ENCODE data around the gene GSK3B.
"Not testable (repeated sequence)": the region's sequence is repeated elsewhere in the genome, so short reads cannot be mapped to it uniquely, and the experiment has no call there.

Gene GSK3B

GRCh38 chr3:119891944-119892721, 202.1 kb downstream of the GSK3B start:
- TF ChIP-seq FOXK2 (IDR thresholded peaks at IDR 0.05): no peak
- no peak for TF ChIP-seq PKNOX1 (IDR thresholded peaks at IDR 0.05)
- no peak for TF ChIP-seq TARDBP (IDR thresholded peaks at IDR 0.05)
- no peak for TF ChIP-seq CTBP1 (IDR thresholded peaks at IDR 0.05; ENCODE audit: borderline replicate concordance)
- TF ChIP-seq NFRKB (IDR thresholded peaks at IDR 0.05): no peak
- no peak for TF ChIP-seq ZNF384 (IDR thresholded peaks at IDR 0.05)
- no peak for TF ChIP-seq LEF1 (IDR thresholded peaks at IDR 0.05; ENCODE audit: borderline replicate concordance)
- TF ChIP-seq FOXA1 (IDR thresholded peaks at IDR 0.05): no peak
- no peak for TF ChIP-seq ARNT (IDR thresholded peaks at IDR 0.05)
- no peak for TF ChIP-seq BHLHE40 (IDR thresholded peaks at IDR 0.05; ENCODE audit: borderline replicate concordance)
- TF ChIP-seq L3MBTL2 (conservative IDR thresholded peaks at IDR 0.05): no peak
- ChIA-PET CTCF (interaction anchor here (0.6 to 2.8 kb wide), 14 partner anchors 8 to 525 kb away, joined by 3 to 11 read pairs (median 3); no protein-coding TSS in a partner anchor), POLR2A (interaction anchor here (3.2 kb wide), 1 partner anchor 202 kb away, joined by 38 read pairs; the partner anchor contains the start of gene GSK3B)
- DNase-seq (ENCODE audit: extremely low spot score): peak; percentile 57

GRCh38 chr3:119888681-119889080, 205.6 kb downstream of the GSK3B start:
- CTCF ChIA-PET, POLR2A ChIA-PET: not testable (repeated sequence)

DNA sequence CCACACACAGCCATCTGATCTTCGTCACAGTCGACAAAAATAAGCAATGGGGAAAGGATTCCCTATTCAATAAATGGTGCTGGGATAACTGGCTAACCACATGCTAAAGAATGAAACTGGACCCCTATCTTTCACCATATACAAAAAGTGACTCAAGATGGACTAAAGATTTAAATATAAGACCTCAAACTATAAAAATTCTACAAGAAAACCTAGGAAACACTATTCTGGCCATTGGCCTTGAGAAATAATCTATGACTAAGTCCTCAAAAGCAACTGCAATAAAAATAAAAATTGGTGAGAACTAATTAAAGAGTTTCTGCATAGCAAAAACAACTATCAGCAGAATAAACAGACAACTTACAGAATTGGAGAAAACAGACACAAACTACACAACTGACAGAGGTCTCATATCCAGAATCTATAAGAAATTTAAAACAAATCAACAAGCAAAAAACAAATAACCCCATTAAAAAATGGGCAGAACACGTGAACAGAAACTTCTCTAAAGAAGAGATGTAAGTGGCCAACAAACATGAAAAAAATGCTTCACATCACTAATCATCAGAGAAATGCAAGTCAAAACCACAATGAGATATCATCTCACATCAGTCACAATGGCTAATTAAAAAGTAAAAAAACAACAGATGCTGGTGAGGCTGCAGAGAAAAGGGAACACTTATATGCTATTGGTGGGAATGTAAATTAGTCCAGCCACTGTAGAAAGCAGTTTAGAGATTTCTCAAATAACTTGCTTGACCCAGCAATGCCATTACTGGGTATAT, 208.3 kb downstream of the GSK3B start:
- POLR2A ChIA-PET: no interaction called here
- TF ChIP-seq PKNOX1 (IDR thresholded peaks at IDR 0.05): no peak
- no peak for TF ChIP-seq LEF1 (IDR thresholded peaks at IDR 0.05; ENCODE audit: borderline replicate concordance)
- TF ChIP-seq ELF4 (IDR thresholded peaks at IDR 0.05): no peak
- TF ChIP-seq BHLHE40 (IDR thresholded peaks at IDR 0.05; ENCODE audit: borderline replicate concordance): no peak
- TF ChIP-seq FOXA1 (IDR thresholded peaks at IDR 0.05): no peak
- TF ChIP-seq L3MBTL2 (conservative IDR thresholded peaks at IDR 0.05): no peak
- no peak for TF ChIP-seq FOXK2 (IDR thresholded peaks at IDR 0.05)
- TF ChIP-seq FOXM1 (IDR thresholded peaks at IDR 0.05; ENCODE audit: borderline replicate concordance): no peak
- no peak for TF ChIP-seq SUZ12 (IDR thresholded peaks at IDR 0.05)
- no peak for TF ChIP-seq CTBP1 (IDR thresholded peaks at IDR 0.05; ENCODE audit: borderline replicate concordance)
- TF ChIP-seq ARNT (IDR thresholded peaks at IDR 0.05): no peak
- no peak for TF ChIP-seq ZNF384 (IDR thresholded peaks at IDR 0.05)
- DNase-seq (ENCODE audit: extremely low spot score): no peak
- CTCF ChIA-PET: no interaction called here

More at GRCh38 chr3:119888681-119889080, 205.6 kb downstream of the GSK3B start:
- DNase-seq (ENCODE audit: extremely low spot score): not testable (repeated sequence)

DNA sequence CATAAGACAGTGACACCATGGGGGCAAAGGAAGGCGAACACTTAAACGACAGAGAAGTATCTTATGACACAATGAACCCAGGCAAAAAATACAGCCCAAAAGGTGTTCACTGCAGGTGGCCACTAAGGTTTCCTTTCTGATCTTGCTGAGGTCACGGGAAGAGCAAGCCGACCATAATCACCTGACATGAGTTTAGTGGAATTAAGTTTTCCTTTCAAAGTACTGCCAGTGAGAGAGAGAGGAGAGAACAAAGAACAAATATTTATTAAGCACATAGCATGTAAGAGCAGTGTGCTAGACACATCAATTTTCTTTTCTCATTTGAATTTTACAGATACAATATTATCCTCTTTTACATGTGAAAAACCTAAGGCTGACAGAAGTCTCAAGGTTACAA, 210.1 kb downstream of the GSK3B start:
- ChIA-PET POLR2A (no interaction called here), CTCF (interaction anchor here (1.7 kb wide), 1 partner anchor 8 kb away, joined by 6 read pairs; no protein-coding TSS in a partner anchor)
- no peak for TF ChIP-seq NFRKB (IDR thresholded peaks at IDR 0.05)
- TF ChIP-seq SUZ12 (IDR thresholded peaks at IDR 0.05): no peak
- TF ChIP-seq SP1 (IDR thresholded peaks at IDR 0.05): no peak
- TF ChIP-seq TARDBP (IDR thresholded peaks at IDR 0.05): no peak
- no peak for TF ChIP-seq FOXK2 (IDR thresholded peaks at IDR 0.05)
- TF ChIP-seq FOXA1 (IDR thresholded peaks at IDR 0.05): no peak
- no peak for TF ChIP-seq ARNT (IDR thresholded peaks at IDR 0.05)
- TF ChIP-seq HDGF (IDR thresholded peaks at IDR 0.05; ENCODE audit: borderline replicate concordance): no peak
- DNase-seq (ENCODE audit: extremely low spot score): no peak

DNA sequence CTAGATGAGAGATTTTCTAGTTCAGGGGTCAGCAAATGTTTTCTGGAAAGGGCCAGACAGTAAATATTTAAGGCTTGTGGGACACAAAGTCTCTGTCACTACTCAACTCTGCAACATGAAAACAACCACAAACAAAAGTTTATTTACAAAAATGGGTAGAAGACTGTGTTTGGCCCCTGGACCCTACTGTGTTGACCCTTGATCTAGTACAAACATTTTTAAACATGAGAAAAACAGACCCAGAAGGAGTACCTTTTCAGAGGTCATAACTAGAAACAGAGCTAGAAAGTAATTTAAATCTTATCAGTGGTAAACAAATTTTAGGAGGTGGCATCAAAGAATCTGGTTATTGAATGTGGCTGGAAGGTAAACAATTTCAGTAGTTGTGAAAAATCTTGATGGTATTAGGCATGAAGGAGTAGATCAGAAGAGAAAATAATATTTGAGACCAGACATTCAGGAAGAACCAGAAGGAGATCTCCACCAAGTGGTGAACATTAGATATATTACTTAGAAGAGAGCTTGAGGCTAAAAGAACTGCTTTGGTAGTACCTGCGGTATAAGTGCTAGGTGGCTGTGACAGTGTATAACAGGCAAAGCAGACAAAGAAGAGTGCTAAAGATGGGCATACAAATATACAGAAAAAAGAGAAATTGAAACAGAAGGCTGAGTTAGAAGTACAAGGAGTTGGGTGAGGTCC, 210.6 kb downstream of the GSK3B start:
- DNase-seq (ENCODE audit: extremely low spot score): no peak
- CTCF ChIA-PET: interaction anchor here (1.7 kb wide), 1 partner anchor 8 kb away, joined by 6 read pairs; no protein-coding TSS in a partner anchor
- TF ChIP-seq FOXA1 (IDR thresholded peaks at IDR 0.05): no peak
- TF ChIP-seq LEF1 (IDR thresholded peaks at IDR 0.05; ENCODE audit: borderline replicate concordance): no peak
- TF ChIP-seq PKNOX1 (IDR thresholded peaks at IDR 0.05): no peak
- no peak for TF ChIP-seq BHLHE40 (IDR thresholded peaks at IDR 0.05; ENCODE audit: borderline replicate concordance)
- TF ChIP-seq SUZ12 (IDR thresholded peaks at IDR 0.05): no peak
- TF ChIP-seq CTBP1 (IDR thresholded peaks at IDR 0.05; ENCODE audit: borderline replicate concordance): no peak
- TF ChIP-seq ARNT (IDR thresholded peaks at IDR 0.05): no peak
- no peak for TF ChIP-seq L3MBTL2 (conservative IDR thresholded peaks at IDR 0.05)
- POLR2A ChIA-PET: no interaction called here

GRCh38 chr3:119880966-119881365, 213.3 kb downstream of the GSK3B start:
- ChIA-PET CTCF (no interaction called here), POLR2A (no interaction called here)
- DNase-seq (ENCODE audit: extremely low spot score): no peak
- TF ChIP-seq FOXA1 (IDR thresholded peaks at IDR 0.05): no peak
- TF ChIP-seq BHLHE40 (IDR thresholded peaks at IDR 0.05; ENCODE audit: borderline replicate concordance): no peak
- TF ChIP-seq SP1 (IDR thresholded peaks at IDR 0.05): no peak
- no peak for TF ChIP-seq LEF1 (IDR thresholded peaks at IDR 0.05; ENCODE audit: borderline replicate concordance)
- TF ChIP-seq FOXK2 (IDR thresholded peaks at IDR 0.05): no peak
- TF ChIP-seq HDGF (IDR thresholded peaks at IDR 0.05; ENCODE audit: borderline replicate concordance): no peak
- TF ChIP-seq PKNOX1 (IDR thresholded peaks at IDR 0.05): no peak
- no peak for TF ChIP-seq SUZ12 (IDR thresholded peaks at IDR 0.05)
- TF ChIP-seq NFRKB (IDR thresholded peaks at IDR 0.05): no peak
- no peak for TF ChIP-seq ARNT (IDR thresholded peaks at IDR 0.05)
- TF ChIP-seq L3MBTL2 (conservative IDR thresholded peaks at IDR 0.05): no peak
- TF ChIP-seq ZNF384 (IDR thresholded peaks at IDR 0.05): no peak
- no peak for TF ChIP-seq FOXM1 (IDR thresholded peaks at IDR 0.05; ENCODE audit: borderline replicate concordance)

Measured in HEK293T (cell line).